H1 (cell line): ENCODE results near the gene LYPD6B. TPM values are rescaled to one million over a fixed set of nuclear protein-coding genes. Genes with fewer than 3 reads are reported as not detected.

ENCODE experiments used
- CTCF ChIA-PET: fragments of 300-600 bp; sonication (Branson Sonifier 250); formaldehyde crosslinking; loops from one replicate; lab custom pipeline; 2021; ENCODE audit not compliant: partially characterized antibody; lab: Charles Lee
- POLR2A ChIA-PET: fragments of 300-600 bp; sonication (Branson Sonifier 250); formaldehyde crosslinking; loops from one replicate; lab custom pipeline; 2021; ENCODE audit warnings: inconsistent platforms; ENCODE audit not compliant: partially characterized antibody; lab: Charles Lee
- DNase-seq, 2 experiments: peaks; one replicate each; pipeline versions ENCODE4 v3.0.0 to v3.0.0-alpha.2; 2010 to 2022; ENCODE audit warnings: low spot score in 2 of 2, low read depth in 1 of 2, mixed read lengths in 1 of 2
- FAIRE-seq: peaks from 2 replicates; lab custom pipeline; 2011; peaks lifted over from hg19 to GRCh38; lab: Jason Lieb, UNC
- H2AFZ ChIP-seq: 2 replicates; pipeline ENCODE4 v1.8.1; 2012; ENCODE audit warnings: low read length, inconsistent platforms
- H2AK5ac ChIP-seq: 2 replicates; pipeline ENCODE4 v1.6.1; 2013; ENCODE audit warnings: low read depth, low read length
- H2BK120ac ChIP-seq: replicated peaks from 2 replicates; pipeline ENCODE3; 2013; ENCODE audit warnings: low read depth, low read length, inconsistent platforms
- H2BK12ac ChIP-seq: 2 replicates; pipeline ENCODE4 v1.6.1; 2013; ENCODE audit warnings: low read depth, low read length
- H2BK15ac ChIP-seq: 2 replicates; pipeline ENCODE4 v1.6.1; 2013; ENCODE audit warnings: low read length
- H2BK20ac ChIP-seq: 2 replicates; pipeline ENCODE4 v1.6.1; 2013; ENCODE audit warnings: low read length
- H2BK5ac ChIP-seq: 2 replicates; pipeline ENCODE4 v1.6.1; 2013; ENCODE audit warnings: low read depth, low read length
- H3K14ac ChIP-seq: 2 replicates; pipeline ENCODE4 v1.6.1; 2013; ENCODE audit warnings: inconsistent platforms; ENCODE audit not compliant: insufficient read length
- H3K18ac ChIP-seq: 2 replicates; pipeline ENCODE4 v1.6.1; 2013; ENCODE audit warnings: low read length; ENCODE audit errors: extremely low read depth
- H3K23ac ChIP-seq: 2 replicates; pipeline ENCODE4 v1.6.1; 2013; ENCODE audit warnings: inconsistent platforms; ENCODE audit not compliant: insufficient read length
- H3K23me2 ChIP-seq: 2 replicates; pipeline ENCODE4 v1.6.1; 2013; ENCODE audit warnings: low read depth, low read length
- H3K27ac ChIP-seq: 2 replicates; pipeline ENCODE4 v1.6.1; 2011; ENCODE audit warnings: low read depth, low read length, inconsistent platforms
- H3K27me3 ChIP-seq, 4 experiments: replicated peaks in 1 of 4; 1 replicate in 1 of 4; 2 replicates in 3 of 4; pipeline versions ENCODE4 v1.6.1 to v1.8.1; 2011 to 2013; ENCODE audit warnings: low read length in 3 of 4, mild to moderate bottlenecking in 3 of 4, inconsistent platforms in 2 of 4, mixed read lengths in 2 of 4, moderate library complexity in 1 of 4; ENCODE audit not compliant: control insufficient read depth in 3 of 4, insufficient read depth in 3 of 4; ENCODE audit errors: extremely low read depth in 1 of 4
- H3K36me3 ChIP-seq, 4 experiments: 2 replicates each; pipeline versions ENCODE4 v1.6.1 to v1.8.1; 2011 to 2013; ENCODE audit warnings: mild to moderate bottlenecking in 4 of 4, low read length in 3 of 4, moderate library complexity in 2 of 4, control low read depth in 1 of 4, inconsistent platforms in 1 of 4; ENCODE audit not compliant: insufficient read depth in 4 of 4, control insufficient read depth in 2 of 4
- H3K4ac ChIP-seq: replicated peaks from 2 replicates; pipeline ENCODE3; 2013; ENCODE audit warnings: low read length, low read depth, mixed read lengths, inconsistent platforms; ENCODE audit not compliant: insufficient read length
- H3K4me1 ChIP-seq, 4 experiments: replicated peaks in 1 of 4; 1 replicate in 1 of 4; 2 replicates in 3 of 4; pipeline versions ENCODE4 v1.6.1 to v1.8.1; 2011 to 2013; ENCODE audit warnings: low read length in 3 of 4, inconsistent platforms in 2 of 4, mixed read lengths in 1 of 4; ENCODE audit not compliant: insufficient read depth in 4 of 4, control insufficient read depth in 3 of 4
- H3K4me2 ChIP-seq, 2 experiments: 2 replicates each; pipeline versions ENCODE4 v1.6.1 to v1.8.1; 2011 to 2013; ENCODE audit warnings: low read depth in 2 of 2, low read length in 2 of 2, control low read depth in 1 of 2, inconsistent platforms in 1 of 2, mild to moderate bottlenecking in 1 of 2; ENCODE audit not compliant: insufficient read depth in 1 of 2
- H3K4me3 ChIP-seq, 4 experiments: fragments of 200-600, 300-600 bp in 1 of 4; sonication (generic), shearing (Covaris generic), sonication (Bioruptor Twin) in 1 of 4; 2 replicates each; pipeline versions ENCODE4 v1.5.1 to v1.8.1; 2011 to 2016; ENCODE audit warnings: low read length in 4 of 4, low read depth in 3 of 4, control low read depth in 2 of 4, inconsistent platforms in 2 of 4, mild to moderate bottlenecking in 2 of 4, mixed read lengths in 1 of 4, moderate library complexity in 1 of 4; ENCODE audit not compliant: insufficient read depth in 2 of 4; ENCODE audit errors: extremely low read depth in 1 of 4
- H3K56ac ChIP-seq: replicated peaks from 2 replicates; pipeline ENCODE3; 2013; ENCODE audit warnings: low read depth, mild to moderate bottlenecking, mixed read lengths, low read length, inconsistent platforms; ENCODE audit not compliant: insufficient read length
- H3K79me1 ChIP-seq: 2 replicates; pipeline ENCODE4 v1.6.1; 2013; ENCODE audit warnings: low read depth, low read length, control low read depth
- H3K79me2 ChIP-seq, 2 experiments: 2 replicates each; pipeline versions ENCODE4 v1.6.1 to v1.8.1; 2012 to 2013; ENCODE audit warnings: low read length in 2 of 2, mild to moderate bottlenecking in 2 of 2, inconsistent platforms in 1 of 2; ENCODE audit not compliant: insufficient read depth in 2 of 2, control insufficient read depth in 1 of 2
- H3K9ac ChIP-seq, 4 experiments: replicated peaks in 1 of 4; 1 replicate in 1 of 4; 2 replicates in 3 of 4; pipeline versions ENCODE4 v1.6.1 to v1.8.1; 2011 to 2013; ENCODE audit warnings: low read depth in 3 of 4, low read length in 3 of 4, control low read depth in 2 of 4, mild to moderate bottlenecking in 2 of 4, moderate library complexity in 2 of 4, inconsistent platforms in 1 of 4; ENCODE audit errors: extremely low read depth in 1 of 4
- H3K9me3 ChIP-seq, 2 experiments: 2 replicates each; pipeline versions ENCODE4 v1.6.1 to v1.8.1; 2012 to 2013; ENCODE audit warnings: mild to moderate bottlenecking in 2 of 2, moderate library complexity in 2 of 2, control low read depth in 1 of 2, inconsistent platforms in 1 of 2, low read depth in 1 of 2, low read length in 1 of 2, mixed read lengths in 1 of 2; ENCODE audit not compliant: insufficient read depth in 2 of 2
- H4K20me1 ChIP-seq, 2 experiments: replicated peaks in 1 of 2; 2 replicates each; pipeline versions ENCODE3 to v1.8.1; 2011 to 2013; ENCODE audit warnings: inconsistent platforms in 2 of 2, low read length in 2 of 2, mild to moderate bottlenecking in 1 of 2; ENCODE audit not compliant: insufficient read depth in 2 of 2, control insufficient read depth in 1 of 2
- H4K5ac ChIP-seq: 2 replicates; pipeline ENCODE4 v1.6.1; 2013; ENCODE audit warnings: low read length, low read depth, mixed read lengths, inconsistent platforms; ENCODE audit not compliant: insufficient read length
- H4K8ac ChIP-seq: 2 replicates; pipeline ENCODE4 v1.8.0; 2013; ENCODE audit warnings: mild to moderate bottlenecking, moderate library complexity, low read length, inconsistent platforms; ENCODE audit not compliant: insufficient read depth; ENCODE audit errors: extremely low read depth
- H4K91ac ChIP-seq: replicated peaks from 2 replicates; pipeline ENCODE3; 2013; ENCODE audit warnings: low read length, mixed read lengths, inconsistent platforms; ENCODE audit not compliant: insufficient read length
- CREB1 ChIP-seq: IDR thresholded peaks from 2 replicates; pipeline ENCODE4 v1.6.1; 2012; ENCODE audit warnings: inconsistent platforms
- JUND ChIP-seq: IDR thresholded peaks from 2 replicates; pipeline ENCODE4 v1.6.1; 2011; ENCODE audit warnings: mild to moderate bottlenecking, improper control_type of control experiment, low read length
- KDM1A ChIP-seq: fragments of 200-600, 300-600 bp; sonication (generic); IDR thresholded peaks from 2 replicates; pipeline ENCODE4 v1.7.1; 2016; ENCODE audit warnings: mild to moderate bottlenecking, low read length, borderline replicate concordance
- KDM5A ChIP-seq: fragments of 200-600 bp; IDR thresholded peaks from 2 replicates; pipeline ENCODE4 v1.7.1; 2012; ENCODE audit warnings: mild to moderate bottlenecking, low read length, inconsistent platforms, mixed read lengths
- RXRA ChIP-seq: IDR thresholded peaks from 2 replicates; pipeline ENCODE4 v1.6.1; 2011; ENCODE audit warnings: low read depth, mild to moderate bottlenecking, low read length, moderate library complexity; ENCODE audit not compliant: insufficient read depth
- TBP ChIP-seq: IDR thresholded peaks from 2 replicates; pipeline ENCODE4 v1.6.1; 2011; ENCODE audit warnings: low read depth, low read length, improper control_type of control experiment
- TEAD4 ChIP-seq: IDR thresholded peaks from 2 replicates; pipeline ENCODE4 v1.6.1; 2012; ENCODE audit warnings: low read depth, low read length, inconsistent platforms, mixed read lengths
- WGBS, 2 experiments: shearing (Covaris generic) in 1 of 2; methylation state at CpG; one replicate each; pipeline versions ENCODE4 v1.1.6 to v1.1.7; 2013 to 2015; ENCODE audit warnings: low lambda C conversion rate in 2 of 2, mixed read lengths in 2 of 2, inconsistent platforms in 1 of 2, low coverage in 1 of 2, missing lambda C conversion rate in 1 of 2; ENCODE audit not compliant: insufficient replicate concordance in 2 of 2, insufficient coverage in 1 of 2, insufficient read length in 1 of 2; ENCODE audit errors: extremely low coverage in 1 of 2, missing lambda C conversion rate in 1 of 2; 5-methylcytosine and 5-hydroxymethylcytosine counted together
- polyA plus RNA-seq, 7 experiments: library from polyadenylated mRNA; depleted of rRNA in 3 of 7; stranded (reverse) in 5 of 7; unstranded in 2 of 7; fragments of >200 nt in 5 of 7; fragments of 200-250 nt in 2 of 7; gene quantifications; 1 replicate in 5 of 7; 2 replicates in 1 of 7; 4 replicates in 1 of 7; pipeline versions ENCODE4 v1.2.1 to v1.2.3, GENCODE V29; 2011 to 2013; ENCODE audit warnings: missing spikeins in 2 of 7, mixed read lengths in 2 of 7
- total RNA-seq: library from RNA; stranded (reverse); fragmentation: NEBNext Ultra II Directional; extraction: Animal tissue kit (Norgen Biotek cat#: 25700); gene quantifications from 2 replicates; pipeline ENCODE4 v1.2.1, GENCODE V29; 2021
- TF ChIP-seq, protein P1 (sequence below), 3 experiments: IDR thresholded peaks; 1 replicate in 2 of 3; 2 replicates in 1 of 3; pipeline versions ENCODE4 v1.5.1 to v1.6.1; 2011; ENCODE audit warnings: low read length in 3 of 3, mild to moderate bottlenecking in 3 of 3, inconsistent platforms in 2 of 3, low read depth in 1 of 3, moderate library complexity in 1 of 3; ENCODE audit not compliant: insufficient read depth in 1 of 3; ENCODE audit errors: control extremely low read depth in 1 of 3

LYPD6B gene
- total and polyA plus RNA-seq, 2 of the 8 experiments (the other 6 are each of a cell fraction or from before 2014, with no cell fraction given) = 2.2 to 3.5 TPM

GRCh38 chr2:149057401-149057800, 18.9 kb downstream of the LYPD6B start:
- no peaks in the 10 kb centered on the region for H3K79me2 ChIP-seq
- no peak overlapping the region for H3K56ac ChIP-seq
- H2AK5ac ChIP-seq = no peak overlapping the region
- H3K9me3 ChIP-seq = no peaks in the 10 kb centered on the region
- ChIA-PET POLR2A (no interaction called here), CTCF (interaction anchor here (1.3 kb wide), 1 partner anchor 16 kb away, joined by 6 read pairs; no protein-coding TSS in a partner anchor)
- 70% methylated on average over 5 of the region's 5 CpGs; no CpG with 5 or more reads in 1 of the 2 experiments for WGBS, 2 experiments
- no peak overlapping the region for H2BK15ac ChIP-seq
- H4K20me1 ChIP-seq = peaks cover 0 to 2% of the 10 kb centered on the region in 2 experiments
- H3K79me1 ChIP-seq = no peaks in the 10 kb centered on the region
- H3K9ac ChIP-seq = no peak overlapping the region
- H2BK120ac ChIP-seq = no peak overlapping the region
- H4K8ac ChIP-seq = no peak overlapping the region
- no peak overlapping the region for H4K91ac ChIP-seq
- H4K5ac ChIP-seq = no peak overlapping the region
- H3K27ac ChIP-seq = no peak overlapping the region
- no peak overlapping the region for H3K4me3 ChIP-seq
- H2BK20ac ChIP-seq = no peak overlapping the region
- TF ChIP-seq KDM1A (no peak), KDM5A (no peak), RXRA (no peak), CREB1 (no peak), TBP (no peak), TEAD4 (no peak), JUND (no peak)
- TF ChIP-seq, protein P1, sequence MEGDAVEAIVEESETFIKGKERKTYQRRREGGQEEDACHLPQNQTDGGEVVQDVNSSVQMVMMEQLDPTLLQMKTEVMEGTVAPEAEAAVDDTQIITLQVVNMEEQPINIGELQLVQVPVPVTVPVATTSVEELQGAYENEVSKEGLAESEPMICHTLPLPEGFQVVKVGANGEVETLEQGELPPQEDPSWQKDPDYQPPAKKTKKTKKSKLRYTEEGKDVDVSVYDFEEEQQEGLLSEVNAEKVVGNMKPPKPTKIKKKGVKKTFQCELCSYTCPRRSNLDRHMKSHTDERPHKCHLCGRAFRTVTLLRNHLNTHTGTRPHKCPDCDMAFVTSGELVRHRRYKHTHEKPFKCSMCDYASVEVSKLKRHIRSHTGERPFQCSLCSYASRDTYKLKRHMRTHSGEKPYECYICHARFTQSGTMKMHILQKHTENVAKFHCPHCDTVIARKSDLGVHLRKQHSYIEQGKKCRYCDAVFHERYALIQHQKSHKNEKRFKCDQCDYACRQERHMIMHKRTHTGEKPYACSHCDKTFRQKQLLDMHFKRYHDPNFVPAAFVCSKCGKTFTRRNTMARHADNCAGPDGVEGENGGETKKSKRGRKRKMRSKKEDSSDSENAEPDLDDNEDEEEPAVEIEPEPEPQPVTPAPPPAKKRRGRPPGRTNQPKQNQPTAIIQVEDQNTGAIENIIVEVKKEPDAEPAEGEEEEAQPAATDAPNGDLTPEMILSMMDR (IDR thresholded peaks at IDR 0.05; ENCODE audit: control extremely low read depth in 1 of 3, insufficient read depth in 1 of 3, low read depth in 1 of 3, low read length in 3 of 3) = no peak
- no peaks in the 10 kb centered on the region for H3K27me3 ChIP-seq
- no peak overlapping the region for H3K4me2 ChIP-seq
- H3K4me1 ChIP-seq = no peaks in the 10 kb centered on the region
- no peaks in the 10 kb centered on the region; the same call in 1 of the 2 replicates for H3K23me2 ChIP-seq
- H3K36me3 ChIP-seq = no peaks in the 10 kb centered on the region
- no peak overlapping the region for H3K14ac ChIP-seq
- no peak overlapping the region for H3K23ac ChIP-seq
- H2BK5ac ChIP-seq = no peak overlapping the region
- H3K18ac ChIP-seq = no peak overlapping the region
- DNase-seq = no peak
- no peak overlapping the region for H3K4ac ChIP-seq
- H2BK12ac ChIP-seq = no peak overlapping the region
- FAIRE-seq = no peak
- H2AFZ ChIP-seq = no peak overlapping the region
